Iris pigment epithelial cell (primary cell): ENCODE measurements around the gene SMIM22.

Source experiments
- DNase-seq: peaks from one replicate; pipeline ENCODE4 v3.0.0-alpha.2; 2011; ENCODE audit warnings: low read depth

SMIM22 gene

DNA sequence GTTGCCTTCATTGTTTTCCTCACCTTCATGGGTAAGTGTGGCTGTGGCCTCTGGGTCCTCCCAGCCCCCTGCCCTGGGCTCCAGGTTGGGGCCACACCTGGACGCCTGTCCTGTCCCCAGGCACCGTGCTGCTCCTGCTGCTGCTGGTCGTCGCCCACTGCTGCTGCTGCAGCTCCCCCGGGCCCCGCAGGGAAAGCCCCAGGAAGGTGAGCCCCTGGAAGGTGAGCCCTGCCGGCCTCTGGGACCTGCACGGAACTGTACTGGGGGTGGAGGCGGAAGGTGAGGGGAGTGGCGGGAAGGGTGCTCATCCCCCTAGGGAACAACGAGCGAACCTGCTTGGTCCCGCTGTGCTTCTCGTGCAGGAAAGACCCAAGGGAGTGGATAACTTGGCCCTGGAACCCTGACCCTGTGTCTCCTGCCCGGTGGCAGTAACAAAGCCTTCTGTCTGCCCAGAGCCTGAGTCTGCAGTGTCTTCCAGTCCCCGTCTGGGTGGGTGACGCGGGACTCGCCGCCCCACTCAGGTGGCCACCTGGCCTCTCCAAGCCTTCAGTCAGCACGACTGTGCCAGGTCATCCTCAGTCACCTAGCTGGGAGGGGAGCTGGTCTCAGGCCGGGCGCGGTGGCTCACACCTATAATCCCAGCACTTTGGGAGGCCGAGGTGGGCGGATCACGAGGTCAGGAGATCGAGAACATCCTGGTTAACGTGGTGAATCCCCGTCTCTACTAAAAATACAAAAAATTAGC is 831 bp downstream of the SMIM22 start:
- no peak for DNase-seq

DNA sequence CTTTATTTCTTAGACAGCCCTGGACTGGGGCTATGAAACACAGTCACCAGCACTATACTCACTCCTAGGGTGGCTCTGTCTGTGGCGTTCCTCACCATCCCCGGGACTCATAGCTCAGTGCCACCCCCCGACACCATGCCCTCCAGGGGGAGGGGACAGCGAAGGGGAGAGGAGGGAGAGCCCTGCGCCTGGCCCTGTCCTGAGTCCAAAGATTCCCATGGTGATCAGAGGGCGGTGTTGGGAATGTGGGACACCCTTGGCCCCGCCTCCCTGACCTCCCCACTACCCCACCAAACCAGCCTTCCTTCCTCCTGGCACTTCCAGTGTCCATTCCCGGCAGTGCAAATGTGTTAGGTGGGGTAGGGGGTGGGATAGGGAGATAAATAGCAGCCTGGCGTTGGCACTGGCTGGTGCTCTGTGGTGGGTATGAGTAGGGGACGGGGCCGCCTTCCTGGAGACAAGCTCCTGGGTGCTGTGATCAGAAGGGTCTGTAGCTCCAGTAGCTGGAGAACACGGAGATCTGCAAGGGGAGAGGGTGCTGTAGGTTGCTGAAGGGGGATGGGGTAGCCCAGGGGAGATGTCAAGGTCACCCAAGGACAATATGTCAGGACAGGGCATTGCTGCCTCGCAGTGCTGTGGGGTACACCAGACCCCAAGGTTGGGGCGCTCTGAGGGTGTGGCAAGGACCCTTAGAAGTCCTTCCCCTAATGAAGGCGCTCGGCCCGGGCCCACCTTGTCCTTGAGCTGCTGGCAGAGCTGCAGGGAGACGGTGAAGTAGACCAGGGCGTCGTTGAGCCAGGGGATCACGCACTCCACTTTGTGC is 2.0 kb downstream of the SMIM22 start:
- DNase-seq: no peak

DNA sequence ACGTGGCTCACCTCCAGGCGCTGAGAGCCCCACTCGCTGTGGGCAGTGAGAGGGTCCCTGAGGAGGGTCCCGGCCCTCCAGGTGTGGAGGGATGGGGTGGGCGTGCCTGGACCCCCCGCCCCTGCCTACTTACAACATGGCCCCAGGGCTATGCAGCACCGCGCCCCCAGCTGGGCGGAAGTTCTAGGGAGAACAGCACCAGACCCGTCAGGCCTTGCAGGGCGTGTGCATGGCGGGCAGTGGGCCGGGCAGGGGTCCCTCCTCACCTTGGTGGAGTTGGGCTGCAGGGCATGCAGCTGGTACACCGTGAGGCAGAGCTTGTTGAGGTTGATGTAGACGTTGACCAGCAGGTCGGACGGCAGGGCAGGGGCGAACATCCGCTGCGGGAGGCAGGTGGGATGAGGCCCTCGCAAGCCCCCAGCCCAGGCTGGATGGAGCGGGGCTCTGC is 2.7 kb downstream of the SMIM22 start:
- no peak for DNase-seq

DNA sequence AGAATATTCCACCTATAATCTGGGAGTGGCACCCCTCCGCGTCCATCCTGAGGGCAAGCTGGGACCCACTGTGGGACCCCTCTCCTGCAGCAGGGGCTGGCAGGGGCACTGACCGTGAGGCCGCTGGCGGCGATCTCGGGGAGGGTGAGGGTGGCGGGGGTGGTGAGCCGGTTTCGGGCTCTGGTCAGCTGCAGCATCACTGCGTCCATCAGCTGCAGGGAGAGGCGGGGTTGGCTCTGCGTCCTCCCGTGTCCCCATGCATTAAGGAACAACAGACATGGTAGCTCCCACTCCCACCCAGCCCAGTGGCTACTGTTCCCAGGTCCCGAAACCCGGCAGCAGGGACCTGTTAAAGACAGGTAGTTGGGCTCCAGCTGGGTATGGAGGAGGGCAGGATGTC is 3.3 kb downstream of the SMIM22 start:
- DNase-seq: no peak

DNA sequence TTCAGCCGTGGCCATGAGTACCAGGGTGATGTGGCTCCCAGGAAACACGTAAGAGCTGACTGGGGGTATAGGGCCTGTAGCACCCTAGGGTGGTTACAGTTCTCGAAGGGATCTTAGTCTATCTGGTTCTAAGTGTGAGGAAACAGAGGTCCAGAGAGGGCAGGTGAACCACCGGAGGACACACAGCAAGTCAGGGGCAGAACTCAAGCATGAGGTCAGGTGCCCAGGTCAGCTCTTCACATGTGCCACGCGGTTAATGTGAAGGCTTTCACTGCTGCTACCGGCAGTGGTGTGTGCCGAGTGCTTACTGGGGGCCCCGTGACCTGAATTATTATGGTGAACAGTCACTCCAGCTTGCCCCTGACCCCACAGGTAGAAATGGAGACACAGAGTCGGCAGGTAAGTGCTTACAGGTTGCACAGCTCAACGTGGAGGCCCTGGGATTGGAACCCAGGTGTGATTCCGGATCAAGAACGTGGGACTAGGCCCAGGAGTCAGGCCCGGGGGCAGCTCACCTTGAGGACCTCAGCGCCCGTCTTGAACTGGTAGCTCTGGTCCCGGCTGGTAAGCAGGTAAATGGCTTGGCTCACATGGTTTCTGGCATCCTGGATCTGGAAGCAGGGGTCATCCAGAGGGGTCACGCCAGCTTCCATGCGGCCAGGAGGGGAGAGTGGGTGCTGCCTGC is 4.1 kb downstream of the SMIM22 start:
- DNase-seq: no peak

DNA sequence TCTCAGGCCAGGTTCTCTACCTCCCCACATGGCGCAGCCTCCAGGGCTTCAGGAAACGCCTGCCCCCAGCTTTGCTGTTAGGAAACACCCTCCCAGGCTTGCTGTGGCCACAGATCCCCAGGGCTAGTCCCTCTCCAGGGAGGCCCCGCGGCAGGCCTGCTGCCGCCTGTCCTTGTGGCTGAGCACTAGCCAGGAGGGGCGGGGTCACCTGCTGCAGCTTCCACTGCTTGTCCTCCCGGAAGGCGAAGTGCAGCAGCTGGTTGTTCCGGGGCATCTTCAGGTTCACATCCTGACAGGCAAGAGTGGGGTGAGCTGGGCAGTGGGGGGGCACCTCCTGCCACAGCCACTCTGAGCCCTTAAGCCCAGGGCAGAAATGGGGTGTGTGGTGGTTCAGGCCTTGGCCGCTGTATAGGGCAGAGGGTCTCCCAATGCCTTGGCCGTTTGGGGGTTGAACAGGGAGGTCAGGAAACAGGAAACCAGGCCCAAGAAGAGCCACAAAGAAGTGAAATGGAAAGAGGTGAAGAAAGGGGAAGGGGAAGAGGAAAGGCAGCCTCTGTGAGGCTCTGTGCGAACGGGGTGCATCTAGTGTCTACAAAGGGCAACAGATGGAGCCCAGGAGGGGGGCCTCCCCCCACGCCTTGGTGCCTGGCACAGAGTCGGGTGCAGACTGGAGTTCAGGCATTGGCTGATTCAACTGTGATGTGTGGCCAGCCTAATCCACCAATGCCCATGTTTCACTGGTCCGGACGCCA is 5.3 kb downstream of the SMIM22 start:
- DNase-seq: no peak

DNA sequence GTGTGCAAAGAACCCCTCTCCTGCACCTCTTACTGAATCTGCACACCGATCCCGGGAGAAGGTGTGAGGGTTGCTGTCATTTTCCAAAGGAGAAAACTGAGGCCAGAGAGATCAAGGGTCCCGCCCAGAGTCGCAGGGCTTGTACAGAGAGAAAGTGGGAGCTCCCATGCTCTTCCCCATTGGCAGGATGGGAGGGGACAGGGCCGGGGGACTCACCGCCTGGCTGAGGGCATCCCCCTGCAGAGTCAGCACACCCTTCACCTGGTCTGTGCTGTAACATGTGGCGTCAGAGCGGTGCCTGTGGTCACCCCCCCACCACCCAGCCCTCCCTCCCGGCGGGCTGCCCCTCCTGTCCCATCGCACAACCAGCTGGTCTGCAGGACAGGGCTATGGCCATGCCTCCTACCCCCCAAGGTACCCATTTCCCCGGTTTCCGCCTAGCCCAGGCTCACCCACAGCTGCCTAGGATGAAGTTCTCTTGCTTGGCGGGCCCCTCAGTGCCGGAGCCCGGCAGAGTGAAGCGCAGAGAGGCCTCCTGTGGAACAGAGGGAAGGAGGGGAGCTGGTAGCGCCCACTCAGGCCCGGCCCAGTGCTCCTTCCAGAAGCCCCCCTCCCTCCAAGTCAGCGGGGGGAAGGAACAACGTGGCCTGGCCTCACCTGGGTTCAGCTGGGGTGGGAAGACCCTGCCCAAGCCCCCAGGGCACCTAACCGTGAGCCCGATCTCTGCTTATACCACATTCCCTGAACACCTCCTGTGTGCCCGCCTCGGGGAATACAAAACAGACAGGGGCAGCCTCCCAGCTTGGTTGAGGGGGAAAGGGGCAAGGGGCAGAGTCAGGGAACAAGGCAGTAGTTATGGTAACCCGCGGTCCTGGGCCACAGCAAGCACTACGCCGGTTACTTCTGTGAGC is 6.1 kb downstream of the SMIM22 start:
- DNase-seq: no peak

DNA sequence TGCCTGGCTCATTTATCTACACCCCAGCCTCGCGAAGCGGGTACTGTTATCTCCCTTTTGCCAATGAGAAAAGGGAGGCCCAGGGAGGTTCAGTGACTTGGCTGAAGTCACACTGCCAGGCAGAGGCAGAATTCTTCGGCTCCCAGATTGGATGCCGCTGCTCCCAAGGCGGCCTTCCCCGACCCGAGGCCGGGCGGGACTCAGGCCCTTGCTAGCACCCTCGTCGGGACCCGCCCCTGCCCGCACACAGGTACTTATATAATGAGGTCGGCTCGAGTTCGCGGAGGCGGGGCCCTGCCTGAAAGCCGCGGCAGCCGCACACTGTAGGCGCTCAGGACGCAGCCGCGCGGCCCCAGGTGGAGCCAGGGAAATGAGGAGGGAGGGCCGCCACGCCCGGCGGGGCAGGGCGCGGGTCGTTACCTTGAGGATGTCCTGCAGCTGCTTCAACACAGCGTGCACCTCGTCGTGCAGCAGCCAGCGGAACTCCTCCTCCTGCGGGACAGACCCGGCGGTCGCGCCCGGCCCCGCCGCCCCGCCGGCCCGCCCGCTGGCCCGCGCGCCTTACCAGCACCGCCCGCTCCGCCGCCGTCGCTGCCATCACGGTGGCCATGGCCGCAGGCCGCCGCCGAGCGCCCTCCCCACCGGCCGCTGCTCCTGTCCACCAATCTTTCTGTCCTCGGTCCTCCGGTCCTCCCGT is 6.9 kb downstream of the SMIM22 start, which contains the start of gene ROGDI:
ROGDI (minus strand) TSS at position 672 of the 697 bp plus-strand sequence; CDS start at position 610, 62 bp downstream.
- DNase-seq: peak; percentile 40

DNA sequence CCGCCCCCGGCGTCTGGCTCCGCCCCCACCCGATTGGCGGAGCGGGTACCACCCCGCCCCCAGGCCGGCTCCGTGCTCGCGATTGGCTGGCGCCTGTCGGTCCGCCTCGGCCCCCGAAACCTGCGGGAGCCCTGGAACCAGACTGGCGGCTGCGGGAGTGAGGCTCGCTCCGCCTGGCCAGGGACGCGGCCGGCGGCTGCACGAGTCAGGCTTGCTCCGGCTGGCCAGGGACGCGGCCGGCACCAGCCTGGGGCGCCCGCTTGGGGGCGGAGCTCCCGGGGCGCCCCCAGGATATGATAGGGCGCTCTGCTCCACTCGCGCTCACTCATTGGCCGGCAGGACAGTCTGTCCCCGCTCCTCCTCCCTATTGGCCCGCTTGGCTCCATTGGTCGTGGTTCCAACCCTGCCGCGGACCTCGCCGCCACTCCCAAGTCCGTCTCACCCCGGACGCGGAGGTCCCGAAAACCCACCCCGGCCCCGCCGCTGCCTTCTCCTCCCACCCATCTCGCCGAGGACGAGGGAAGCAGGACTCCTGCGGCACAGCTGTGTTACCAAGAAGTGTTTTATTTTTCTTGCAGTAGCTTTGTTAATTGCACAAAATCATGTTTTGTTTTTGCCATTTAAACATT is 7.6 kb downstream of the SMIM22 start:
- peak; percentile 93 for DNase-seq

DNA sequence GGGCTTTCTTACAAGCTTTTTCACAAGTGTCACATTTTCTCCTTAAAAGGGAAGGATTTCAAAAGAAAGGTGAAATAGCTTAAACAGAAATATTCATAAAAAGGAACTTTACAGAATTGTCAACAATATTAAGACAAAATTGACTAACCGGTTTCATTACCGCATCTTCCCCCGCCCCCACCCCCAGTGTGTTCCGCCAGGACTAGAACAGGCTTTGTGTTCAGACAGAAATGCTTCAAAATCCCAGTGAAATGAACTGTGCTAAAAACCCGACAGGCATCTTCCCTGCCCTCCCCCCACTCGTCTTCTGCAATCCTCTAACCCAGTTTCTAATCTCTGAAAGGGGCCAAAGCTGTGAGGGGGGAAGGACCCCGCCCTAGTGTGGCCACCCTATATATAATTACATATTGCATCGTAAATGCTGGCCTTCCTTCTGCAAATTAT is 8.3 kb downstream of the SMIM22 start:
- DNase-seq: no peak

DNA sequence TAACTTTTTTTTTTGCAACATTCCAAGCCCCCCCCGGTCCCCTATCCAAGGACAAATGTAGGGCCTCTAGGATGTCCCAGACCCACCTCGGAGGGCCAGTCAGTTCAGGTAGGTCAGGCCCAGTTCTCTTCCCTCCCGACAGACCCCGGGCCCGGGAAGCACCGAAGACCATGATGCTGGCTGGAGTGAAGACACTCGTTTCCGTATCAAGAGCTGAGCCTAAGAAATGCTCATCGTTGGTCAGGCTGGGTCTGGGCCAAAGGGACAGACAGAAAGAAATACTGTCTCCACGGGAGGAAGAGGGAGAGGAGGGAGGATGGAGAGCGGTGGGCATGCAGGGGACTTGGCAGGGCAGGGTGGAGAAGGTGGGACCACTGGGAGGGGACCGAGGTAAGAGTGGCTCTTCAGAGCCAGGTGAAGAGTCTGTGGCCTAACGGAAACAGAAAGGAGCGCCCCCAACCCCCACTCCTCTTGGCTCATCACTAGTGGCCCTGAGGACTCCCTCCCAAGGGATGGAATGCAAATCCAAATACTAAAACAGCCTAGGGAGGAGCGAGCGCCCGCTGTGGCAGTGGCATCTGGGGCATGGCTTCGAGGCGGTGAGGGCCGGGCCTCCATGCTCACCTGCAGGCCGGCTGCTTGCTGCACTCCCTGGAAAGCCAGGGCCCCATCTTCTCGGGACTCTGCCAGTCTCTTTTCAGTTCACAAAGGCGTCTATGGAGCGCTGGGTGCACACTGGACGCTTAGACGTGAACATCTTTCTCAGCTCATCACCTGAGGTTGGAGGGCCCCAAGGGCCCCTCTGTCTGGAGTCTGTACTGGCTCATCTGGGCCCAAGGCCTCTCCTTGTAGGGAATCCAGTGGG is 9.0 kb downstream of the SMIM22 start:
- DNase-seq: no peak

DNA sequence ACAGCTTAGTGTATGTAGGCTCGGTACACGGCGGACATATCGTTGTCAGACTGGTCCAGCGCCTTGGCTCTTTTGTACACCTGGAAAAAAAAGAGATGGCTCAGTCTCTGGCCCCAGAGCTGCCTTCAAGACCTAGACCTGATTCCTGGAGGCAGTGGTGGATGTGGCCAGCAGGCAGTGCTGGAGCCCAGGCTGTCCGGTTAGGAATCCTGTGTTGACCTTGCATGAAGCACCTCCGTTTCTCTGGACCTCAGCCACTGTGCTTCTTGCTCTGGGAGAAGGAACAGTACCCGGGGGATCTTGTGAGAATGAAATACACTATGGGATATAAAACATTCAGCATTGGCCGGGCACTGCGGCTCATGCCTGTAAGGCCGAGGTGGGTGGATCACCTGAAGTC is 10.1 kb downstream of the SMIM22 start:
- DNase-seq: no peak

DNA sequence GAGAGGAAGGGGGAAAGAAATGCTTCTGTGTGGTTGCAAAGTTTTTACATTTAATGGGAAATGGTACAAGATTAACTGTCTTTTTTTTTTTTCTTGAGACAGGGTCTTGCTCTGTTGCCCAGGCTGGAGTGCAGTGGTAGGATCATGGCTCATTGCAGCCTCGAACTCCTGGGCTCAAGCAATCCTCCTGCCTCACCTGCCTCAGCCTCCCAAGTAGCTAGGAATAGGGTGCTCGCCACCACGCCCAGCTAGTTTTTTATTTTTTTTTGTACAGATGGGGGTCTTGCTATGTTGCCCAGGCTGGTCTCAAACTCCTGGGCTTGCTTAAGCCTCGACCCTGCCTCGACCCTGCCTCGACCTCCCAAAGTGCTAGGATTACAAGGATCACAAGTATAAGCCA is 11.1 kb downstream of the SMIM22 start:
- no peak for DNase-seq

DNA sequence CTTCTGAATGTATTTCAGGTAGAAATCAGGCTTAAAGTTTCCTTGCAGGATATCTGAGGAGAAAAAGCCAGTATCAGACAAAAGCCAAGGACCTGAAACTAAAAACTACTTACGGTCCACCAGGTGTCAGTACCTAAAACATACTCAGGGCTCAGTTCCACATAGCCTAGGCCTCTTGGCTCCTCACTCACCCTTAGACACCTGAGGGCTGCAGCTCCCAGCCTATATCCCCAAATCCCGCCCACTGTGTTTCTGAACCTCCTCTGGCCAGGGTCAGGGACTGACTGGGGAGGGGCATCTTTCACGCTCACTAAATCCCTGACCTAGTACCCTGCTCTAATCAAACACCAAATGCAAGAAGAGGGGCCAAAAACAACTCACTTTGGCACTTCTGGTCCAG is 16.1 kb downstream of the SMIM22 start:
- no peak for DNase-seq

DNA sequence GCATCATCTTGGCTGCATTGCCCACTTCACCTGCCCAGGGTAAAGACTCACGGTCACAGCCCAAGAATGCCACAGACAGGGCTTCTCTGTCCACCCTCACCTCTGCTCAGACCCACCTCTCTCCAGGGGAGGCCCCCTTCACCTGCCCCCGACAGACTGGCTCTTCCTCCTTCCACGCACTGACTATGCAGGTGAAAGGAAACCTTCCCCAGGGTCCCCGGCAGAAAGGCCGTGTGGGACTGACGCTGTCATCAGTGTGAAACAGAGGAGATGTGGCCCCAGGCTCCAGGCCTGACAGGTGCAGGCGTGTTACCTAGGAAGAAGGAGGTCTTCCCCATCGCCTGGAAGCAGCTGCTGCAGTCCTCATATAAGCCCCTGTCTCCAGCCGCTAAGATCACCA is 16.6 kb downstream of the SMIM22 start:
- no peak for DNase-seq

DNA sequence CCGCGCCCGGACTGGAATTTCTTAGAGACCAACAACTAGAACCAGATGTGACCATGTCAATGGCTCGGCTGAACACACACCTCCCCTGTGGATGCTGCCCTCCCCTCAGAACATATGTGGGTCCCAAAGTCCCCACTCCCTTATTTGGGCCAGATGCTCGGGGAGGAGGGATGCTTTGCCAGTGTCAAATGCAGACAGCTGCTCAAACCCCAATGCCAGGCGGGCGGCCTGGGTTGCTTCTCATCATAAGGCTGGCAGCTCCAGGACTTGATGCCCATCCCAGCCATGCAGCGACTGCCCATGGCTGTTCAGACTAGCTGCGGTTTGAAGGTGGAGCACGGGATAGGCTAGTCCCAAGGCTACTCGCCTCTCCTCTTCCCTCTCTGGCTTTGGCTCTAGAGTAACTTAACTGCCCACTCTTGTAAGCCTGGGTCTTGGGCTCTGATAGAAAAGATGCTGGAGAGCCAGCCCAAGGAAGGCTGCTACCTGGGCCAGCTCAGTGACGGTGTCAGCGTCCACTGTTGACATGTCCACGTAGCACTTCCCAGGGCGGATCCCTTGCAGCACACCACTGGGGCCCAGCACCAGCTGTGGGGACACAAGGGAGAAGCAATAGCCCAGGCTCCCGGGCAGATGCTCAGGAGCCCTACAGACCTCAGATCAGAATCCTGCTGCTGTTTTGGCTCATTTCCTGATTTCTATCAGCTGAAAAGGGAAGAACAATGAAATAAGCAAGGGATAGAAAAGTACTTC is 18.3 kb downstream of the SMIM22 start:
- DNase-seq: no peak

DNA sequence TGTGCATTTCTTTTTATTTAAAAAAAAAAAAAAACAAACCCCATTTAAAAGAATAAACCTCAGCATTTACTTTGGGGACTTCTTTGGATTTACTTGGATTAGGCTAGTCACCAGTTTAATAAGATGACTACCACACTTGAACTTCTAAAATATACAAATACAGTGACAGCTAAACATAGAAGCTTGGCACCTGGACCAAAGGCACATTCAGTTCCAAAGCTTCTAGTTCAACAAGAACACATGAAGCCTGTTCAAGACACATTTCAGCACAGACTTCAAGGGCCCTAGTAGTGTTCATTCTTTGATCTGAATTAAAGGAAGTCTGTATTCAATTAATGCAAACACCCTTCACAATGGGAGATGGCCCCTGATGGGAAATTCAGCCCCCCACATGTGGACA is 18.9 kb downstream of the SMIM22 start:
- no peak for DNase-seq
